K562 (cell line): ENCODE results near the gene LRRC10B. TPM values are rescaled to one million over a fixed set of nuclear protein-coding genes. Genes with fewer than 3 reads are reported as not detected.

ENCODE experiments used
- ATAC-seq: fragments of 200-7000 bp; cut with Tn5 transposase; 3 replicates; pipeline ENCODE4 v1.9.1; 2020; ENCODE audit warnings: moderate library complexity
- BruUV-seq: library from RNA; stranded (reverse); fragments of 400-500 nt; replicated peaks from 2 replicates; lab custom pipeline; 2021; lab: Mats Ljungman, UMichigan
- CTCF ChIA-PET: fragments of 300-600 bp; formaldehyde crosslinking; extraction: SDS; loops from one replicate; lab custom pipeline; 2021; ENCODE audit warnings: low intra/inter-chr PET ratio; lab: Yijun Ruan, JAX
- POLR2A ChIA-PET: fragments of 300-600, 350-650 bp; sonication (Branson Sonifier 250); formaldehyde crosslinking; extraction: SDS; loops from one replicate; lab custom pipeline; 2021; ENCODE audit warnings: antibody characterized with exemption, inconsistent platforms; lab: Yijun Ruan, JAX
- DNase-seq, 4 experiments: peaks; one replicate each; pipeline versions ENCODE4 v3.0.0 to v3.0.0-alpha.2; 2011 to 2018; ENCODE audit warnings: low spot score in 3 of 4, mixed read lengths in 3 of 4; ENCODE audit errors: extremely low read depth in 1 of 4
- FAIRE-seq: peaks from 2 replicates; lab custom pipeline; 2011; peaks lifted over from hg19 to GRCh38; lab: Jason Lieb, UNC
- H2AFZ ChIP-seq: 2 replicates; pipeline ENCODE4 v1.6.0; 2011; ENCODE audit warnings: low read depth, low read length, control low read depth, inconsistent platforms
- H3K27ac ChIP-seq: fragments of 200-600 bp; 3 replicates; pipeline ENCODE4 v1.8.0; 2011; ENCODE audit warnings: low read depth, mild to moderate bottlenecking, control low read depth, inconsistent platforms, low read length, moderate library complexity, mixed read lengths; ENCODE audit errors: extremely low read depth
- H3K27me3 ChIP-seq, 2 experiments: fragments of 300-600 bp in 1 of 2; 2 replicates in 1 of 2; 3 replicates in 1 of 2; pipeline versions ENCODE4 v1.6.0 to v1.8.0; 2011; ENCODE audit warnings: inconsistent platforms in 2 of 2, low read length in 2 of 2, mild to moderate bottlenecking in 1 of 2, mixed read lengths in 1 of 2, moderate library complexity in 1 of 2; ENCODE audit not compliant: control insufficient read depth in 2 of 2, insufficient read depth in 2 of 2
- H3K36me3 ChIP-seq: fragments of 300-600 bp; 3 replicates; pipeline ENCODE4 v1.8.0; 2011; ENCODE audit warnings: mild to moderate bottlenecking, low read length, inconsistent platforms; ENCODE audit not compliant: control insufficient read depth, insufficient read depth
- H3K4me1 ChIP-seq, 2 experiments: fragments of 200-600 bp in 1 of 2; replicated peaks in 1 of 2; 2 replicates in 1 of 2; 3 replicates in 1 of 2; pipeline versions ENCODE4 v1.5.1 to v1.8.0; 2011; ENCODE audit warnings: inconsistent platforms in 2 of 2, low read length in 2 of 2, mild to moderate bottlenecking in 1 of 2, mixed read lengths in 1 of 2, moderate library complexity in 1 of 2; ENCODE audit not compliant: control insufficient read depth in 2 of 2, insufficient read depth in 2 of 2
- H3K4me2 ChIP-seq: 2 replicates; pipeline ENCODE4 v1.6.1; 2011; ENCODE audit warnings: low read length, control low read depth, inconsistent platforms, mixed read lengths; ENCODE audit not compliant: insufficient read depth
- H3K4me3 ChIP-seq: fragments of 200-600 bp; sonication (generic), shearing (Covaris generic); 2 replicates; pipeline ENCODE4 v1.5.1; 2016; ENCODE audit warnings: control low read depth, inconsistent platforms
- H3K79me2 ChIP-seq: fragments of 200-600 bp; 3 replicates; pipeline ENCODE4 v1.8.0; 2011; ENCODE audit warnings: low read length, inconsistent platforms; ENCODE audit not compliant: control insufficient read depth, insufficient read depth
- H3K9ac ChIP-seq, 2 experiments: 2 replicates each; pipeline versions ENCODE4 v1.6.0 to v1.6.1; 2011; ENCODE audit warnings: low read depth in 2 of 2, low read length in 2 of 2, control low read depth in 1 of 2, inconsistent platforms in 1 of 2, mild to moderate bottlenecking in 1 of 2, mixed read lengths in 1 of 2; ENCODE audit not compliant: insufficient read depth in 1 of 2
- H3K9me1 ChIP-seq: one replicate; pipeline ENCODE4 v1.6.0; 2011; ENCODE audit warnings: inconsistent platforms, mild to moderate bottlenecking, low read length, moderate library complexity; ENCODE audit not compliant: control insufficient read depth, insufficient read depth
- H3K9me3 ChIP-seq: replicated peaks from 2 replicates; pipeline ENCODE4 v1.5.1; 2011; ENCODE audit warnings: low read depth, low read length, inconsistent platforms; ENCODE audit not compliant: control insufficient read depth, insufficient read depth
- H4K20me1 ChIP-seq: replicated peaks from 2 replicates; pipeline ENCODE4 v1.6.1; 2011; ENCODE audit warnings: low read length, inconsistent platforms, mixed read lengths; ENCODE audit not compliant: control insufficient read depth, insufficient read depth
- C11orf30 ChIP-seq: fragments of 450-650 bp; IDR thresholded peaks from 2 replicates; pipeline ENCODE4 v1.6.1; 2016; ENCODE audit warnings: low read depth, mild to moderate bottlenecking
- ETS2 ChIP-seq: IDR thresholded peaks from 2 replicates; pipeline ENCODE4 v1.6.1; 2016; ENCODE audit warnings: borderline replicate concordance, missing genetic modification characterization, mild to moderate bottlenecking, moderate library complexity, missing compliant biosample characterization; ENCODE audit not compliant: poor library complexity, severe bottlenecking
- KAT2B ChIP-seq: IDR thresholded peaks from one replicate; pipeline ENCODE4 v1.6.1; 2012; ENCODE audit warnings: low read depth, mild to moderate bottlenecking, control low read depth, inconsistent platforms, low read length, moderate library complexity
- MBD2 ChIP-seq: sonication (generic); IDR thresholded peaks from 2 replicates; pipeline ENCODE4 v1.6.1; 2016; ENCODE audit warnings: low read depth, borderline replicate concordance
- NCOA1 ChIP-seq: fragments of 450-650 bp; IDR thresholded peaks from 2 replicates; pipeline ENCODE4 v1.6.1; 2016; ENCODE audit warnings: low read depth
- TFAP4 ChIP-seq: sonication (generic); formaldehyde crosslinking; IDR thresholded peaks from 2 replicates; pipeline ENCODE4 v1.8.0; 2022; ENCODE audit warnings: missing genetic modification reagents, mild to moderate bottlenecking, moderate library complexity, borderline replicate concordance
- XRCC4 ChIP-seq: IDR thresholded peaks from one replicate; pipeline ENCODE4 v1.6.1; 2011; ENCODE audit not compliant: insufficient read depth, insufficient read length; ENCODE audit errors: extremely low read depth
- ZNF76 ChIP-seq: fragments of 250-450 bp; sonication (Bioruptor Pico); IDR thresholded peaks from 2 replicates; pipeline ENCODE4 v1.4.0; 2020; ENCODE audit warnings: mild to moderate bottlenecking, moderate library complexity, borderline replicate concordance
- WGBS: fragments of 100-300 bp; shearing (Covaris generic); methylation state at CpG from one replicate; pipeline ENCODE4 v1.1.6; 2016; ENCODE audit warnings: low coverage, mixed read lengths; ENCODE audit not compliant: insufficient coverage; ENCODE audit errors: missing lambda C conversion rate; 5-methylcytosine and 5-hydroxymethylcytosine counted together
- in situ Hi-C: fragments of 300-500 bp; cut with MboI; formaldehyde crosslinking; loops from 4 replicates; pipeline ENCODE4 v1.15.0; 2018; ENCODE audit warnings: inconsistent platforms, mixed read lengths
- intact Hi-C: fragments of 100-400 bp; cut with micrococcal nuclease; formaldehyde crosslinking; loops from 2 replicates; pipeline ENCODE4 v1.14.2; 2022
- polyA plus RNA-seq, 8 experiments: library from polyadenylated mRNA; depleted of rRNA in 4 of 8; stranded (reverse) in 5 of 8; unstranded in 3 of 8; fragments of >200 nt; fragmentation: Nextera tagmentation in 2 of 8; fragmentation: Illumina TruSeq in 1 of 8; extraction: Ambion mirVana in 2 of 8; extraction: Trizol in 1 of 8; gene quantifications; 2 replicates each; pipeline versions ENCODE4 v1.2.1 to v1.2.3, GENCODE V29; 2011 to 2014; ENCODE audit warnings: inconsistent platforms in 1 of 8, missing spikeins in 1 of 8
- total RNA-seq, 7 experiments: library from RNA; depleted of rRNA in 6 of 7; stranded (reverse); fragments of >200 nt in 6 of 7; fragmentation: Illumina TruSeq in 2 of 7; extraction: Trizol in 2 of 7; gene quantifications; 2 replicates each; pipeline versions ENCODE4 v1.2.1 to v1.2.3, GENCODE V29; 2011 to 2021; ENCODE audit warnings: low replicate concordance in 1 of 7
- TF ChIP-seq, protein P1 (sequence below): fragments of 450-650 bp; formaldehyde crosslinking; IDR thresholded peaks from 2 replicates; pipeline ENCODE4 v1.4.0; 2020; ENCODE audit warnings: mild to moderate bottlenecking

The LRRC10B gene
- total and polyA plus RNA-seq, 9 of the 15 experiments (the other 6 are each of a cell fraction or from before 2014, with no cell fraction given) = 0.11 TPM; not detected in 8

- H3K4me2 ChIP-seq = no peak overlapping the region
- no peaks in the 10 kb centered on the region for H3K9me3 ChIP-seq
- FAIRE-seq = no peak
- CTCF ChIA-PET = no interaction called here
- in situ Hi-C loops (no loop called here), intact Hi-C loops (no loop called here)
- H3K9ac ChIP-seq = no peak overlapping the region
- TF ChIP-seq ETS2 (tag) (no peak), KAT2B (no peak), TFAP4 (no peak), ZNF76 (CRISPR knock-in tag) (no peak), MBD2 (no peak), NCOA1 (no peak), XRCC4 (no peak), C11orf30 (no peak)
- TF ChIP-seq, protein P1, sequence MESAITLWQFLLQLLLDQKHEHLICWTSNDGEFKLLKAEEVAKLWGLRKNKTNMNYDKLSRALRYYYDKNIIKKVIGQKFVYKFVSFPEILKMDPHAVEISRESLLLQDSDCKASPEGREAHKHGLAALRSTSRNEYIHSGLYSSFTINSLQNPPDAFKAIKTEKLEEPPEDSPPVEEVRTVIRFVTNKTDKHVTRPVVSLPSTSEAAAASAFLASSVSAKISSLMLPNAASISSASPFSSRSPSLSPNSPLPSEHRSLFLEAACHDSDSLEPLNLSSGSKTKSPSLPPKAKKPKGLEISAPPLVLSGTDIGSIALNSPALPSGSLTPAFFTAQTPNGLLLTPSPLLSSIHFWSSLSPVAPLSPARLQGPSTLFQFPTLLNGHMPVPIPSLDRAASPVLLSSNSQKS (CRISPR knock-in tag) = no peak
- no peak overlapping the region for H2AFZ ChIP-seq
- no peak for ATAC-seq
- H3K27me3 ChIP-seq = peaks cover 6 to 57% of the 10 kb centered on the region in 2 experiments
- H3K79me2 ChIP-seq = no peaks in the 10 kb centered on the region
- DNase-seq = no peak
- no peak overlapping the region for H3K4me3 ChIP-seq
- H4K20me1 ChIP-seq = peaks cover 7% of the 10 kb centered on the region; the same call in 1 of the 2 replicates
- H3K27ac ChIP-seq = no peak overlapping the region
- POLR2A ChIA-PET = no interaction called here
- H3K36me3 ChIP-seq = no peaks in the 10 kb centered on the region
- WGBS = 20% methylated on average over 14 of the region's 19 CpGs
- no TSS peak for BruUV-seq
- H3K9me1 ChIP-seq = no peaks in the 10 kb centered on the region
- H3K4me1 ChIP-seq = peaks cover 1 to 35% of the 10 kb centered on the region in 2 experiments; a peak in 3 of 5 replicates
Measured at GRCh38 chr11:61547246-61547645, 38.7 kb downstream of the LRRC10B start.
